ENCODE measurements around the gene KLHL22. TPM values are rescaled to one million over a fixed set of nuclear protein-coding genes. Genes with fewer than 3 reads are reported as not detected.

The KLHL22 gene
- total RNA-seq, 1 donor = 31.1 TPM

GRCh38 chr22:20530368-20531153 lies 35.0 kb upstream of the KLHL22 start:
- peak; percentile 75 for DNase-seq (ENCODE audit: low read depth)
- TF ChIP-seq CTCF (IDR thresholded peaks at IDR 0.05; ENCODE audit: insufficient read depth, low read depth, low read length) = no peak
- H3K4me3 ChIP-seq (ENCODE audit: low read depth, low read length) = no peak overlapping the region

- no peak for TF ChIP-seq CTCF (IDR thresholded peaks at IDR 0.05; ENCODE audit: insufficient read depth, low read depth, low read length)
- no peak overlapping the region for H3K4me3 ChIP-seq (ENCODE audit: low read depth, low read length)
- DNase-seq (ENCODE audit: low read depth) = no peak
These were observed 32.9 kb upstream of the KLHL22 start for GRCh38 chr22:20528405-20528978.

- H3K4me3 ChIP-seq (ENCODE audit: low read depth, low read length) = no peak overlapping the region
- peak; percentile 94 for DNase-seq (ENCODE audit: low read depth)
- TF ChIP-seq CTCF (IDR thresholded peaks at IDR 0.05; ENCODE audit: insufficient read depth, low read depth, low read length) = peak; percentile 16
These were observed 31.2 kb upstream of the KLHL22 start for GRCh38 chr22:20526628-20527355.

- DNase-seq (ENCODE audit: low read depth) = no peak
- no peak overlapping the region for H3K4me3 ChIP-seq (ENCODE audit: low read depth, low read length)
- TF ChIP-seq CTCF (IDR thresholded peaks at IDR 0.05; ENCODE audit: insufficient read depth, low read depth, low read length) = no peak
These were observed 30.7 kb upstream of the KLHL22 start for GRCh38 chr22:20526305-20526627.

- TF ChIP-seq CTCF (IDR thresholded peaks at IDR 0.05; ENCODE audit: insufficient read depth, low read depth, low read length) = no peak
- no peak for DNase-seq (ENCODE audit: low read depth)
- H3K4me3 ChIP-seq (ENCODE audit: low read depth, low read length) = no peak overlapping the region
These were observed 29.5 kb upstream of the KLHL22 start for GRCh38 chr22:20525048-20525447.

- H3K4me3 ChIP-seq (ENCODE audit: low read depth, low read length) = no peak overlapping the region
- DNase-seq (ENCODE audit: low read depth) = peak; percentile 67
- TF ChIP-seq CTCF (IDR thresholded peaks at IDR 0.05; ENCODE audit: insufficient read depth, low read depth, low read length) = no peak
These were observed 28.4 kb upstream of the KLHL22 start for GRCh38 chr22:20524004-20524481.

All from fibroblast of villous mesenchyme (primary cell).